PFSK-1 (cell line): ENCODE measurements around the gene HPS1.

ENCODE experiments used
- FOXP2 ChIP-seq: optimal IDR thresholded peaks from 2 replicates; pipeline ENCODE3; 2011; ENCODE audit warnings: borderline replicate concordance, control low read depth, inconsistent platforms; ENCODE audit not compliant: insufficient read depth; ENCODE audit errors: extremely low read length, extremely low read depth
- POLR2AphosphoS5 ChIP-seq: IDR thresholded peaks from 2 replicates; pipeline ENCODE4 v1.6.1; 2012; ENCODE audit warnings: low read depth, mild to moderate bottlenecking, control low read depth, low read length, moderate library complexity
- REST ChIP-seq, 2 experiments: IDR thresholded peaks; 2 replicates each; pipeline versions ENCODE4 v1.6.1 to v1.8.0; 2011 to 2012; ENCODE audit warnings: low read depth in 2 of 2, low read length in 2 of 2, control low read depth in 1 of 2, inconsistent platforms in 1 of 2, mild to moderate bottlenecking in 1 of 2, moderate library complexity in 1 of 2; ENCODE audit not compliant: insufficient read depth in 1 of 2
- SIN3A ChIP-seq: IDR thresholded peaks from 2 replicates; pipeline ENCODE4 v1.6.1; 2012; ENCODE audit warnings: mild to moderate bottlenecking, low read length, moderate library complexity, borderline replicate concordance; ENCODE audit not compliant: insufficient read depth
- TAF1 ChIP-seq: IDR thresholded peaks from 2 replicates; pipeline ENCODE4 v1.6.1; 2012; ENCODE audit warnings: low read length, control low read depth, borderline replicate concordance; ENCODE audit not compliant: insufficient read depth

Gene HPS1

GRCh38 chr10:98423691-98424120 lies 23.0 kb downstream of the HPS1 start:
- TF ChIP-seq TAF1, result no peak

- TF ChIP-seq POLR2AphosphoS5, result no peak
- no peak for TF ChIP-seq REST (IDR thresholded peaks at IDR 0.05; ENCODE audit: insufficient read depth in 1 of 2, low read depth in 2 of 2, low read length in 2 of 2)
- no peak for TF ChIP-seq SIN3A
- TF ChIP-seq FOXP2, result no peak
- no peak for TF ChIP-seq TAF1
These were observed 24.6 kb downstream of the HPS1 start for GRCh38 chr10:98422182-98422581.

GRCh38 chr10:98420786-98421185 lies 25.9 kb downstream of the HPS1 start:
- TF ChIP-seq REST (IDR thresholded peaks at IDR 0.05; ENCODE audit: insufficient read depth in 1 of 2, low read depth in 2 of 2, low read length in 2 of 2) (no peak), TAF1 (no peak), FOXP2 (no peak), SIN3A (no peak), POLR2AphosphoS5 (no peak)

GRCh38 chr10:98419469-98420261 lies 27.1 kb downstream of the HPS1 start:
- TF ChIP-seq FOXP2 (no peak), REST (IDR thresholded peaks at IDR 0.05; ENCODE audit: insufficient read depth in 1 of 2, low read depth in 2 of 2, low read length in 2 of 2) (no peak), POLR2AphosphoS5 (no peak), SIN3A (no peak), TAF1 (no peak)

GRCh38 chr10:98418665-98419468 lies 27.9 kb downstream of the HPS1 start:
- no peak for TF ChIP-seq FOXP2

- TF ChIP-seq REST (IDR thresholded peaks at IDR 0.05; ENCODE audit: insufficient read depth in 1 of 2, low read depth in 2 of 2, low read length in 2 of 2) (no peak), TAF1 (no peak), FOXP2 (no peak), SIN3A (no peak), POLR2AphosphoS5 (no peak)
These were observed 28.6 kb downstream of the HPS1 start for GRCh38 chr10:98417973-98418664.
